HG02623 (cell line): ENCODE data around the gene TMEM266.

ENCODE experiments used
- ATAC-seq: cut with Tn5 transposase; IDR thresholded peaks from one replicate; pipeline ENCODE4 v1.9.1; 2021; ENCODE audit warnings: moderate library complexity; ENCODE audit not compliant: unreplicated experiment

The TMEM266 gene

GRCh38 chr15:76199106-76200082 is 139.6 kb downstream of the TMEM266 start:
- ATAC-seq = no peak

- ATAC-seq = no peak
Observed at GRCh38 chr15:76200083-76200465, 140.3 kb downstream of the TMEM266 start.

GRCh38 chr15:76200641-76201105 is 140.9 kb downstream of the TMEM266 start:
- ATAC-seq = no peak

- ATAC-seq = no peak
Observed at GRCh38 chr15:76201536-76202255, 141.9 kb downstream of the TMEM266 start.

- no peak for ATAC-seq
Observed at GRCh38 chr15:76203346-76204108, 143.7 kb downstream of the TMEM266 start.

GRCh38 chr15:76204109-76204845 is 144.5 kb downstream of the TMEM266 start:
- no peak for ATAC-seq

GRCh38 chr15:76204916-76205460 is 145.2 kb downstream of the TMEM266 start:
- no peak for ATAC-seq

GRCh38 chr15:76206325-76206976 is 146.7 kb downstream of the TMEM266 start:
- no peak for ATAC-seq

GRCh38 chr15:76208084-76208785 is 148.4 kb downstream of the TMEM266 start:
- no peak for ATAC-seq

- no peak for ATAC-seq
Observed at GRCh38 chr15:76208786-76209424, 149.1 kb downstream of the TMEM266 start.

GRCh38 chr15:76209523-76209922 is 149.7 kb downstream of the TMEM266 start:
- no peak for ATAC-seq

- ATAC-seq = no peak
Observed at GRCh38 chr15:76209942-76210341, 150.2 kb downstream of the TMEM266 start.

- no peak for ATAC-seq
Observed at GRCh38 chr15:76215634-76216033, 155.8 kb downstream of the TMEM266 start.

GRCh38 chr15:76217029-76217881 is 157.5 kb downstream of the TMEM266 start:
- no peak for ATAC-seq

- ATAC-seq = no peak
Observed at GRCh38 chr15:76217882-76218217, 158.1 kb downstream of the TMEM266 start.

GRCh38 chr15:76221085-76221767 is 161.4 kb downstream of the TMEM266 start:
- no peak for ATAC-seq

GRCh38 chr15:76222159-76222558 is 162.4 kb downstream of the TMEM266 start:
- ATAC-seq = no peak
